ENCODE data around the gene ZNF655.

DNA sequence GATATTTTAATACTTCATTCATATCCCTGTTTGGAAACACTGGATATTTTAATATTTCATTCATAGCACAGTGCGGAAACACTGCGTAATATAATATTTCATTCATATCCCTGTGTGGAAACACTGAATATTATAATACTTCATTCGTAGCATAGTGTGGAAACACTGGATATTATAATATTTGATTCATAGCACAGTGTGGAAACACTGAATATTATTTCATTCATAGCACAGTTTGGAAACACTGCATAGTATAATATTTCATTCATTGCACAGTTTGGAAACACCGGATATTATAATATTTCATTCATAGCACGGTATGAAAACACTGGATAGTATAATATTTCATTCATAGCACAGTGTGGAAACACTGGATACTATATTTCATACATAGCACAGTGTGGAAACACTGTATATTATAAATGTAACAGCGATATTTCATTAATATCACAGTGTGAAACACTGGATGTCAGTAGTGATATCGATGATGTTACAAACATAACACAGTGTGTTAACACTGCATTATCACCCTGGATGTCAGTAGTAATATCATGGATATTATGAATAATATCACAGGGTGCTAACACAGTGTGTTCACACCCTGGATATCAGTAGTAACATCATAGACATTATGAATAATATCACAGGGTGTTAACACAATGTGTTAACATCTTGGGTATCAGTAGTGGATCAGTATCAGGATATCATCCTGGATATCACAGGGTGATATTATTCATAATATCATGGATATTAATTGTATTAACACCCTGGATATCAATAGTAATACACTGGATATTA, 36.7 kb downstream of the ZNF655 start:
- TF ChIP-seq, protein P1, sequence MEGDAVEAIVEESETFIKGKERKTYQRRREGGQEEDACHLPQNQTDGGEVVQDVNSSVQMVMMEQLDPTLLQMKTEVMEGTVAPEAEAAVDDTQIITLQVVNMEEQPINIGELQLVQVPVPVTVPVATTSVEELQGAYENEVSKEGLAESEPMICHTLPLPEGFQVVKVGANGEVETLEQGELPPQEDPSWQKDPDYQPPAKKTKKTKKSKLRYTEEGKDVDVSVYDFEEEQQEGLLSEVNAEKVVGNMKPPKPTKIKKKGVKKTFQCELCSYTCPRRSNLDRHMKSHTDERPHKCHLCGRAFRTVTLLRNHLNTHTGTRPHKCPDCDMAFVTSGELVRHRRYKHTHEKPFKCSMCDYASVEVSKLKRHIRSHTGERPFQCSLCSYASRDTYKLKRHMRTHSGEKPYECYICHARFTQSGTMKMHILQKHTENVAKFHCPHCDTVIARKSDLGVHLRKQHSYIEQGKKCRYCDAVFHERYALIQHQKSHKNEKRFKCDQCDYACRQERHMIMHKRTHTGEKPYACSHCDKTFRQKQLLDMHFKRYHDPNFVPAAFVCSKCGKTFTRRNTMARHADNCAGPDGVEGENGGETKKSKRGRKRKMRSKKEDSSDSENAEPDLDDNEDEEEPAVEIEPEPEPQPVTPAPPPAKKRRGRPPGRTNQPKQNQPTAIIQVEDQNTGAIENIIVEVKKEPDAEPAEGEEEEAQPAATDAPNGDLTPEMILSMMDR (optimal IDR thresholded peaks at IDR 0.05 in 1 of 3, IDR thresholded peaks at IDR 0.05 in 1 of 3, conservative IDR thresholded peaks at IDR 0.05 in 1 of 3; ENCODE audit: extremely low read depth in 1 of 3, insufficient read depth in 2 of 3, low read length in 3 of 3), result no peak
- no peak for TF ChIP-seq EZH2 (IDR thresholded peaks at IDR 0.05; ENCODE audit: low read length)
